ENCODE data around the gene POMT1.

POMT1 gene

DNA sequence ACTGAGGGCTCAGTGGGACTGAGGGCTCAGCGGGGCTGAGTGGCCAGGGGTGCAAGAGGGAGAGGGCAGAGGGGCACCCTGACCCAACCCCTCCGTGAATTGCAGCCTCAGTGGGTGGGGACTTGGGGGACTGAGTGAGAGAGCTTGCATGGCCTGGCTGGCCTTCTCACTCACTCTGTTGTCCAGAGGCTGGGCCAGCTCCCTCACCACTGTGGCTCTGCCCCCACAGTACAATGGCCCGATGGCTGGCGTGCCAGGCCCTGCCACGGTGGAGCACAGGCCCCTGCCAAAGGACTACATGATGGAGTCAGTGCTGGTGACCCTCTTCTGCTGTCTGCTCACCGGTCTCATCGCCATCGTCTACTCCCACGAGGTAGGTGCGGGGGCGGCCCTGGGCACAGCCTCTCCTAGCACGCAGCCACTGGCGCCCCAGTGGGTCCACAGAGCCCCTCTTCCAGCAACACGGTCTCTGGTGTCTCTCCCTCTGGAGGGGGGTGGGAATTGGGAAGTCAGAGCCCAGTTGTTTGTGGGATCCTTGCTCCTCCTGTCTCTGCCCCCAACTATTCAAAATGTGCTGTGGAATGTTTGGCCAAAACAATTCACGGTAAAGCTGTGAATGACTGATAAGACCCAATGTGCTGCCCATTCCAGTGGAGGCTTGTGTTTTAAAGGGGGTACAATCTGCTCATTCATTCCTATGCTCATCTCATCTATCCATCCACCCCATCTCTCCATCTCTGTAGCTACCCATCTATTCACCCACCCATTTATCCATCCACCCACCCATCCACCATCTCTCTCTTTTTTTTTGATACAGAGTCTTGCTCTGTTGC lies 53.3 kb downstream of the POMT1 start:
- DNase-seq: no peak

DNA sequence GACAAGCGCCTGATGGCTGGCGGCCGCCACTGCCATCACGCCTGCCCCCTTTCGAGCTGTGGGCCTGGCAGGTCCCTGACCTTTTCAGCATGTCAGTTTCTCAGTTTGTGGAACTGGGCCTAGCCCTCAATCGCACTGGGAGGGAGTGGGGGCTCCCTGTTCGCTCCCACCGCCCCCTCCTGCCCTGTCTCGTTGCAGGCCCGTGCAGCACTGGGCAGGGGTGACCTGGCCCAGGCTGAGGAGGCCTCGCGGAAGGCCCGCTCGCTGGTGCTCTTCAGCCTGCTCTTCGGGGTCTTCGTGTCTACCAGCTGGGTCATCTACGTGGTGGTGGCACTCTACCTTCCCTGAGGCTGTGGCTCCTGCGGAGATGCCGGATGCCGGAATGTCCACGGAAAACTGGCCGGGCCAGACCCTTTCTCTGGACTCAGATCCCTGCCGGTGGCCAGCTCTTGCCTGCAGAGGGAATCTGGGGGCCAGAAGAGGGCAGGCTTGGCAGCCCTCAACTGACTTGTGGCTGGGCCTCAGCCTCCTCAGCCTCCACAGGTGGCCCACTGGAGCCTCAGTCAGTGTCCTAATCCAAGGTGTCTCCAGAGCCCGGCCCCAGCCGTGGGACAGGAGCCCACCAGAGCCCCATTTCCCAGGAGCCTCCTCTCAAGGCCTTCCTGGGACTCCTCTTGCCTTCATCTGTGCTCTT lies 55.3 kb downstream of the POMT1 start:
- DNase-seq: no peak

DNA sequence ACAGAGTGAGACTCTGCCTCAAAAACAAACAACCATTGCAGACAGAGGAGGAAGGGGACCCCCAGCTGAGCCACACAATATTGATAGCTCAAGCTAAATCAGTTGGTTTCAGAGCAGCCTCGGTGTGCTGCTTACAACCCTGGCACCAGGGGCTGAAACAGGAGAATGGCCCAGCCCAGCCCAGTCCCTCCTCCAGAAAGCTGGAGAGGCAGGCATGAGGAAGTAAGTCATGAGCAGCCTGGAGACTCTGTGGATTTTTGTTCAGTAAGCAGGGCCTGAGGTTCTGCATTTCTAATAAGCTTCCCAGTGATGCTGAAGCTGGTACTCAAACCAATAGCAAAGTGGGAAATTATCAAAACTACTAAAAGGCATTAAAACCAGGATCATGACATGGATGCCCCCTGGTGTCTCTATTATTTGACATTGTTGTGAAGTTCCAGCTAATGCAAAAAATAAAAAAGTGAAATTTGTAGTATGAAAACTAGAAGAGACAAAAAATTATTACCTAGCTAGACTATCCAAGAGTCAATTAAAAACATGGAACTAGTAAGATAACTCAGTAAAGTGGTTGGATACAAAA lies 56.8 kb downstream of the POMT1 start:
- no peak for DNase-seq

DNA sequence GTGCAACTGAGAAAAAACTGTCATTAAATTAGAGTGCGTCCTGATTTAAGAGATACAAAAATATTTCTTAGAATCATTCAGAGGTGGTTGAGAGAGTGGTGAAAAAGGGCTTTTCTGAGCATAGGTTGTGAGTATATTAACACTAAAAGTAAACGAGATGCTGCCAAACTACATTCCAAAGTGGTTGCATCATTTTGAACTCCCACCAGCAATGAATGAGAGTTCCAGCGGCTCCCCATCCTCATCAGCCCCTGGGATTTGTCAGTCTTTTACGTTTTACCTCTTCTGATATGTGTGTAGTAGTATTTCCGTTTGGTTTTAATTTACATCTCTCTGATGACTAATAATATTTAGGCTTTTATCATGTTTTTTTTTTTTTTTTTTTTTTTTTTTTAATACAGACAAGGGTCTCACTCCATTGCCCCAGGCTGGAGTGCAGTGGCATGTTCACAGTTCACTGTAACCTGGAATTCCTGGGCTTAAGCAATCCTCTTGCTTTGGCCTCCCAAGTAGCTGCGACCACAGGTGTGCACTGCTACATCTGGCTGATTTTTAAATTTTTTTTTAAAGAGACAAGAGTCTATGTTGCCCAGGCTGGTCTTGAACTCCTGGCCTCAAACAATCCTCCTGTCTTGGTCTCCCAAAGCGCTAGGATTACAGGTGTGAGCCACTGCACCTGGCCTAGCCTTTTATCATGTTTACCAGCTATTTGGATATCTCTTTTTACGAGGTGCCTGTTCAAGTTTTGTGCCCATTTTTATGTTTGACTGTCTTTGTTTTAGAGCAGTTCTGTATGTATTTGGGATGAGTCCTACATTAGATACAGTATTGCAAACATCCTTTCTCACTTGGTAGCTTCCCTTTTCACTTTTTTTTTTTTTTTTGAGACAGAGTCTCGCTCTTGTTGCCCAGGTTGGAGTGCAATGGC lies 59.6 kb downstream of the POMT1 start:
- DNase-seq: no peak

DNA sequence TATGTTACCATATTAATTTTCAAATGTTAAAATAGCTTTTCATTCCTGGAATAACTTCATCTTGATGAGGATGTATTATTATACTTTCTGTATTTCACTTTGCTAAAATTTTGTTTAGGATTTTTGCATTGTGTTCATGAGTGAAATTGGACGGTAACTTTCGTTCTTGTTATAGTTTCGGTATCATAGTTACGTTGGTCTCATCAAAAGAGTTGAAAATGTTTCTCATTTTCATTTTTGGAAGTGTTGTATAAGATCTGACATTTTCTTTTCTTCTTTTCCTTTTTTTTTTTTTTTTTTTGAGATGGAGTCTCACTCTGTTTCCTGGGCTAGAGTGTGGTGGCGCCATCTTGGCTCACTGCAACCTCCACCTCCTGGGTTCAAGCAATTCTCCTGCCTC lies 62.7 kb downstream of the POMT1 start:
- no peak for DNase-seq

DNA sequence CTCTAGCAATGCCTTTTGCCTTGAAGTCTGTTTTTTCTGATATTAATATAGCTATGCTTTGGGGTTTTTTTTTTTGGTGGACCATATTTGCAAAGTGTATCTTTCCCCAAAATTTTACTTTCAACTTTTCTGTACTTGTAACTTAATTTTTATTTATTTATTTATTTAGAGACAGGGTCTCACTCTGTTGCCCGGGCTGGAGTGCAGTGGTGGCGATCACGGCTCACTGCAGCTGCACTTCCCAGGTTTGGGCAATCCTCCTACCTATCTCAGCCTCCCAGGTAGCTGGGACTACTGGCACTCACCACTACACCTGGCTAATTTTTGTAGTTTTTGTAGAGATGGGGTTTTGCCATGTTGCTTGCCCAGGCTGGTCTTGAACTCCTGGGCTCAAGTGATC lies 63.4 kb downstream of the POMT1 start:
- DNase-seq: no peak

DNA sequence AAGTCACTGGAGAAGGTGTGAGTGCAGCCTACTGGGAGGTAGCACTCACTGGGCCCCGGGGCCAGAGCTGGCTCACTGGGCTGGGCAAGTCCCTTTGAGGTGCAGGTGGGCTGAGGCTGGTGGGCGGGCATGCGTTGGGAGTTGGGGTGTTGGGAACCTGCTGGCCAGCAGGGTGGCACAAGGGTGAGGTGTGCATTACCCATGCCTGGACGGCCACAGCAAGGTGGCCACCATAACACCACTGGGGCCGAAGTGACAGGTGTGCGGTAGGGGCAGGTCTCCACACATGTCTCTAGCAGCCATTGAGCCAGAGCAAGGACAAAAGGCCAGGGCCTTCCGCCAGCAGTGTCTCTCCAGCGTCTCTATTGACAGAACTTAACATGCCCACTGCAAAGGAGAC lies 65.2 kb downstream of the POMT1 start:
- no peak for DNase-seq
